Caco-2 (cell line): ENCODE data around the gene RHOBTB1. TPM values are rescaled to one million over a fixed set of nuclear protein-coding genes. Genes with fewer than 3 reads are reported as not detected.

Source experiments
- BruUV-seq: library from RNA; stranded (reverse); fragments of 400-500 nt; replicated peaks from 2 replicates; lab custom pipeline; 2021; lab: Mats Ljungman, UMichigan
- CTCF ChIA-PET: fragments of 300-600 bp; sonication (Branson Sonifier 250); formaldehyde crosslinking; loops from one replicate; lab custom pipeline; 2022; ENCODE audit warnings: antibody characterized with exemption; lab: Charles Lee
- POLR2A ChIA-PET: fragments of 300-600 bp; sonication (Branson Sonifier 250); formaldehyde crosslinking; loops from one replicate; lab custom pipeline; 2022; ENCODE audit warnings: antibody characterized with exemption; lab: Charles Lee
- DNase-seq, 2 experiments: peaks; one replicate each; pipeline versions ENCODE4 v3.0.0 to v3.0.0-alpha.2; 2020 to 2022
- H3K27me3 ChIP-seq: replicated peaks from 2 replicates; pipeline ENCODE4 v1.6.0; 2011; ENCODE audit warnings: low read length; ENCODE audit not compliant: control insufficient read depth, insufficient read depth
- H3K36me3 ChIP-seq: 2 replicates; pipeline ENCODE4 v1.5.1; 2011; ENCODE audit warnings: low read length; ENCODE audit not compliant: control insufficient read depth, insufficient read depth
- H3K4me1 ChIP-seq: fragments of 250-450 bp; sonication (Bioruptor Pico); 2 replicates; pipeline ENCODE4 v1.5.1; 2020; ENCODE audit warnings: mild to moderate bottlenecking
- H3K4me3 ChIP-seq: 2 replicates; pipeline ENCODE4 v1.5.1; 2011; ENCODE audit warnings: low read depth, mild to moderate bottlenecking, control low read depth, low read length
- H3K9me3 ChIP-seq: fragments of 250-450 bp; sonication (Bioruptor Pico); 2 replicates; pipeline ENCODE4 v1.5.1; 2020; ENCODE audit warnings: mild to moderate bottlenecking, moderate library complexity
- H3K27ac Mint-ChIP-seq: one replicate; pipeline ENCODE4 v1.8.0; 2022; ENCODE audit warnings: mixed read lengths; ENCODE audit not compliant: unreplicated experiment
- H3K27me3 Mint-ChIP-seq: one replicate; pipeline ENCODE4 v1.8.0; 2022; ENCODE audit warnings: mixed read lengths; ENCODE audit not compliant: insufficient read depth, unreplicated experiment
- H3K36me3 Mint-ChIP-seq: one replicate; pipeline ENCODE4 v1.8.0; 2022; ENCODE audit warnings: mild to moderate bottlenecking, mixed read lengths; ENCODE audit not compliant: insufficient read depth, unreplicated experiment
- H3K4me1 Mint-ChIP-seq: one replicate; pipeline ENCODE4 v1.8.0; 2022; ENCODE audit warnings: low read depth, mixed read lengths; ENCODE audit not compliant: unreplicated experiment
- H3K4me3 Mint-ChIP-seq: one replicate; pipeline ENCODE4 v1.8.0; 2022; ENCODE audit warnings: mild to moderate bottlenecking, moderate library complexity, mixed read lengths; ENCODE audit not compliant: unreplicated experiment
- H3K9me3 Mint-ChIP-seq: one replicate; pipeline ENCODE4 v1.8.0; 2022; ENCODE audit warnings: mixed read lengths; ENCODE audit not compliant: unreplicated experiment
- intact Hi-C: fragments of 100-400 bp; cut with micrococcal nuclease; formaldehyde crosslinking; loops from one replicate; pipeline ENCODE4 v1.10.0; 2022; ENCODE audit not compliant: unreplicated experiment
- total RNA-seq: library from RNA; stranded (reverse); gene quantifications from 2 replicates; pipeline ENCODE4 v1.2.3, GENCODE V29; 2022
- TF ChIP-seq, protein P1 (sequence below), 2 experiments: fragments of 200-600 bp in 1 of 2; IDR thresholded peaks; 1 replicate in 1 of 2; 2 replicates in 1 of 2; pipeline versions ENCODE4 v1.5.1 to v1.8.0; 2011 to 2022; ENCODE audit warnings: antibody characterized with exemption in 1 of 2, control low read depth in 1 of 2, inconsistent platforms in 1 of 2, low read depth in 1 of 2, low read length in 1 of 2, mild to moderate bottlenecking in 1 of 2, moderate library complexity in 1 of 2; ENCODE audit not compliant: insufficient read depth in 1 of 2, severe bottlenecking in 1 of 2, unreplicated experiment in 1 of 2

RHOBTB1 gene
- total RNA-seq, 1 experiment from 2014 or later = 19.9 TPM

DNA sequence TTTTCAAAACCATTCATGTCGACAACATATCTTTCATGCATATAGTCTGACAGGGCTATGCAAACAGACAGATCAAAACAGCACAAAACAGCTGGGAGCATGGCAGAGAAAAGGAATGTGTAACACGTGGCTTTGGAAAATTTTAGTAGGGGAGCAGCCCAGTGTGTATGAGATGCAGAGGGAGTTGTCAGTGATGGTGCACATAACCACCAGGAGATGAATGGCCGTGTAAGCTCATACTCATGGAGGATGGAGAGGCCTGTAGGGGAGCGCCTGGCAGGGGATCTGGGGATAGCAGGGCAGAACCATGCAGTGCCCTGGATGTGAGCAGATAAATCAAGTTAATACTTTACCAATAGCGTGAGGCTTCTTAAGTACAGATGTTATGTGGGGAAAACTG lies 45.7 kb downstream of the RHOBTB1 start:
- CTCF ChIA-PET = no interaction called here
- Histone ChIP-seq H3K27me3 (no peaks in the 10 kb centered on the region), H3K4me1 (peaks cover 6% of the 10 kb centered on the region; the same call in 1 of the 2 replicates), H3K9me3 (no peaks in the 10 kb centered on the region), H3K4me3 (no peak overlapping the region), H3K36me3 (no peaks in the 10 kb centered on the region)
- BruUV-seq = no TSS peak
- Mint-ChIP-seq H3K4me3 (no peak overlapping the region), H3K9me3 (no peaks in the 10 kb centered on the region), H3K27ac (no peak overlapping the region), H3K36me3 (no peaks in the 10 kb centered on the region), H3K4me1 (peaks cover 4% of the 10 kb centered on the region), H3K27me3 (no peaks in the 10 kb centered on the region)
- DNase-seq = no peak
- POLR2A ChIA-PET = no interaction called here
- intact Hi-C loops = no loop called here
- TF ChIP-seq, protein P1, sequence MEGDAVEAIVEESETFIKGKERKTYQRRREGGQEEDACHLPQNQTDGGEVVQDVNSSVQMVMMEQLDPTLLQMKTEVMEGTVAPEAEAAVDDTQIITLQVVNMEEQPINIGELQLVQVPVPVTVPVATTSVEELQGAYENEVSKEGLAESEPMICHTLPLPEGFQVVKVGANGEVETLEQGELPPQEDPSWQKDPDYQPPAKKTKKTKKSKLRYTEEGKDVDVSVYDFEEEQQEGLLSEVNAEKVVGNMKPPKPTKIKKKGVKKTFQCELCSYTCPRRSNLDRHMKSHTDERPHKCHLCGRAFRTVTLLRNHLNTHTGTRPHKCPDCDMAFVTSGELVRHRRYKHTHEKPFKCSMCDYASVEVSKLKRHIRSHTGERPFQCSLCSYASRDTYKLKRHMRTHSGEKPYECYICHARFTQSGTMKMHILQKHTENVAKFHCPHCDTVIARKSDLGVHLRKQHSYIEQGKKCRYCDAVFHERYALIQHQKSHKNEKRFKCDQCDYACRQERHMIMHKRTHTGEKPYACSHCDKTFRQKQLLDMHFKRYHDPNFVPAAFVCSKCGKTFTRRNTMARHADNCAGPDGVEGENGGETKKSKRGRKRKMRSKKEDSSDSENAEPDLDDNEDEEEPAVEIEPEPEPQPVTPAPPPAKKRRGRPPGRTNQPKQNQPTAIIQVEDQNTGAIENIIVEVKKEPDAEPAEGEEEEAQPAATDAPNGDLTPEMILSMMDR (IDR thresholded peaks at IDR 0.05; ENCODE audit: insufficient read depth in 1 of 2, low read depth in 1 of 2, low read length in 1 of 2, severe bottlenecking in 1 of 2, unreplicated experiment in 1 of 2) = no peak

DNA sequence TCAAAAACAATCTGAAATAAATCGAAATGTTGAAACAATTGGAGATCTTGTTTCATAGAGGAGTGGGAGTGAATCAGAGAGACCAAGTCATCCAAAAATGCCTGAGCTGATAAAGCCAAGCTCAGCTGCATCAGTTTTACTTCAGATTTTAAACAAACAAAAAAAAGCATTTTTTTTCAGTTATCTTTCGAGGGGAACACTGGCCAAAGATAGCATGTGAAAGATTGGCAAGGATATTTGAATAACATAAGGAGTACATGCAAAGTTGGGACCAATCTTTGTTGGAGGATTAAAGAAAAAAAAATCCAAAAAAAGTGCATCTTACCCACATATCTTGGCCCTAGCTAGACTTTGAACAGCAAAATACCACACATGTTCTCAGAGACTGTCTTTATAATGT lies 47.2 kb downstream of the RHOBTB1 start:
- POLR2A ChIA-PET = no interaction called here
- H3K36me3 Mint-ChIP-seq = no peaks in the 10 kb centered on the region
- CTCF ChIA-PET = no interaction called here
- H3K9me3 ChIP-seq = no peaks in the 10 kb centered on the region
- TF ChIP-seq, protein P1 (IDR thresholded peaks at IDR 0.05; ENCODE audit: insufficient read depth in 1 of 2, low read depth in 1 of 2, low read length in 1 of 2, severe bottlenecking in 1 of 2, unreplicated experiment in 1 of 2) = no peak
- no peaks in the 10 kb centered on the region for H3K9me3 Mint-ChIP-seq
- H3K4me3 Mint-ChIP-seq = no peak overlapping the region
- H3K27me3 Mint-ChIP-seq = no peaks in the 10 kb centered on the region
- no peaks in the 10 kb centered on the region for H3K36me3 ChIP-seq
- no peak for DNase-seq
- no peak overlapping the region for H3K27ac Mint-ChIP-seq
- H3K4me1 Mint-ChIP-seq = peaks cover 13% of the 10 kb centered on the region
- no TSS peak for BruUV-seq
- no peaks in the 10 kb centered on the region for H3K27me3 ChIP-seq
- peaks cover 9% of the 10 kb centered on the region; the same call in 1 of the 2 replicates for H3K4me1 ChIP-seq
- intact Hi-C loops = no loop called here
- H3K4me3 ChIP-seq = no peak overlapping the region

DNA sequence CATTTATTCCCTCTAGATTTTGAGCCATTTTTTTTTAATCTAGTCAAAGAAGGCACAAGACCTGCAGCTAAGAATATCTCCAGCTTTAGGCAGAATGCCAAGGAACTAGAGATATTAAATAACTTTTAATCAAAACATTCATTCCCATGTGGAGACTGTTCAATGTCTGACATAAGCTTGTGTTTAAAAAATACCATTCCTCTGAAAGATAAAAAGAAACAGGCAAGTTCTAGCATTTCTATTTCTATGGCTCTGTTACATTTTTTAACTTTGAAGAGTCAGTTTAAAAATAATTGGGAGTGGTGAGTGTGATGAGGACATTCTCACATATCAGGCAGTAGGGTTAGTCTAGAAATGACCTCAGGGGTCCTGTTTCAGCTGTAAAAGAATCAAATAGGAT lies 48.0 kb downstream of the RHOBTB1 start:
- H3K27me3 Mint-ChIP-seq = no peaks in the 10 kb centered on the region
- no peaks in the 10 kb centered on the region for H3K27me3 ChIP-seq
- CTCF ChIA-PET = interaction anchor here (1.3 kb wide), 1 partner anchor 13 kb away, joined by 4 read pairs; no protein-coding TSS in a partner anchor
- POLR2A ChIA-PET = no interaction called here
- no peak overlapping the region for H3K4me3 ChIP-seq
- no peak for DNase-seq
- no peak overlapping the region for H3K27ac Mint-ChIP-seq
- no peaks in the 10 kb centered on the region for H3K36me3 ChIP-seq
- TF ChIP-seq, protein P1 (IDR thresholded peaks at IDR 0.05; ENCODE audit: insufficient read depth in 1 of 2, low read depth in 1 of 2, low read length in 1 of 2, severe bottlenecking in 1 of 2, unreplicated experiment in 1 of 2) = no peak
- H3K4me3 Mint-ChIP-seq = no peak overlapping the region
- BruUV-seq = no TSS peak
- H3K9me3 Mint-ChIP-seq = no peaks in the 10 kb centered on the region
- intact Hi-C loops = no loop called here
- peaks cover 9% of the 10 kb centered on the region; the same call in 1 of the 2 replicates for H3K4me1 ChIP-seq
- H3K36me3 Mint-ChIP-seq = no peaks in the 10 kb centered on the region
- H3K4me1 Mint-ChIP-seq = peaks cover 13% of the 10 kb centered on the region
- H3K9me3 ChIP-seq = no peaks in the 10 kb centered on the region
